Measurements from ENCODE around the gene ANKRD36B.
"Not testable (repeated sequence)": the region's sequence is repeated elsewhere in the genome, so short reads cannot be mapped to it uniquely, and the experiment has no call there.

Gene ANKRD36B

DNA sequence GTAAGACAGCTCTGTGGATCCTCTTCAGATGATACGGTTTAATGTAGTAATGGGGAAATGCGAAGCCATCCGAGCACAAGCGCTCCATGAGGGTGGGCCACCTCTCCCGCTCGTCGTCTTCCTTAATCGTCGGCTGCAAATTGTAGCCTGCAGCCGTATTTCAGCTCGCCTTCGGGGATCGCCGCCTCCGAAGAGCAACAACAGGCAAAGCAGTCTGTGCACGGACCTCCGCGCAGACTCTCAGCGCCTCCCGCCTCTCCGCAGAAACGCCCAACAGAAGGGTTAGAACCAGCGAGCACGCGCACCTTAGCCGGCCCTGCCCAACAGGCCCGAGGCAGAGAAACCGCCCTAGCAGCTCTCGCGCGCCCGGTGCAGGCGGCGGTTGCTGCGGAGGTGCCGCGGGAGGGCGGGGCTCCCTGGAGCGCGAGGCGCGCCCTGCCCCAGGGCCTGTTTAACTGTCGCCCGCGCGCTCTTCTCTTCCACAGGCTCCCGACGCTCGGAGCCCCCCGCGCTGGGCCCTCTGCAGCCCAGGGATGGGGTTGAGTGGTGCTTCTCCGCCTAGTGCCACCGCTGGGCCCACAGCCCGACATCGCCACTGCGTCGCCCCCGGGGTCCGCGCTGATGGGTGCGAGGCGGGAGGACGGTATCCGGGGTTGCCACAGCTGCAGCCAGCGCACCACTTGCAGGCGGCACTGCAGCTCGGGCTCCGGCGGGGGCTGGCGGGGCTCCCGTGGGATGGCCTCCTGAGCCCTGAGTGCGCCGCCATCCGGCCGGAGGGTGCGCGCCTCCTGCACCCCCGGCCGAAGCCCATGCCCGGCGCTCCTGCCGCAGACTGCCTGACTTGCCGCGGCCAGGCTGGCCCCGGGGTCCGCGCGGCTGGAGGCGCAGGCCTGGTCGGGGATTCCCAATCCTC is at the start of gene ANKRD36B:
TSS of gene ANKRD36B (minus strand) at position 280 of the 913 bp plus-strand sequence. CDS start at position 88, 192 bp downstream.
- peak; percentile 32 for DNase-seq (ENCODE audit: low spot score)

DNA sequence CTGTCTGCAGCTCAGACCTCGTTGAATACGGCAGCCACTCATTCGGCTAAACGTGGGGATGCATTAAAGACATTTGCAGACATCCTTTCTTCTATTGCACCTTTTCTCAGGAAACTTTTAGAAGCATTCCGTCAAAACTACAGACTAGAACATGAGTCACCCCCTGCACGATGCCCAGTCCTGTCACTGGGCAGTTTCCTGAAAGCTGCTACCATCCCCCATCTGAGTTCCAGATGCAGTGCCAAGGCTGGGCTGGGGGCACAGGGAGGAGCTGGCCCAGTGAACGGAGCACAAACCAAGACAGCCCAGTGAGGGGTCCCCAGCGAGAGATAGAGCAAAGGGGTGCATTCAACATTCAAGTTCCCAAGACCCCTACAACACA is 36.4 kb upstream of the ANKRD36B start:
- not testable (repeated sequence) for DNase-seq (ENCODE audit: low spot score)

DNA sequence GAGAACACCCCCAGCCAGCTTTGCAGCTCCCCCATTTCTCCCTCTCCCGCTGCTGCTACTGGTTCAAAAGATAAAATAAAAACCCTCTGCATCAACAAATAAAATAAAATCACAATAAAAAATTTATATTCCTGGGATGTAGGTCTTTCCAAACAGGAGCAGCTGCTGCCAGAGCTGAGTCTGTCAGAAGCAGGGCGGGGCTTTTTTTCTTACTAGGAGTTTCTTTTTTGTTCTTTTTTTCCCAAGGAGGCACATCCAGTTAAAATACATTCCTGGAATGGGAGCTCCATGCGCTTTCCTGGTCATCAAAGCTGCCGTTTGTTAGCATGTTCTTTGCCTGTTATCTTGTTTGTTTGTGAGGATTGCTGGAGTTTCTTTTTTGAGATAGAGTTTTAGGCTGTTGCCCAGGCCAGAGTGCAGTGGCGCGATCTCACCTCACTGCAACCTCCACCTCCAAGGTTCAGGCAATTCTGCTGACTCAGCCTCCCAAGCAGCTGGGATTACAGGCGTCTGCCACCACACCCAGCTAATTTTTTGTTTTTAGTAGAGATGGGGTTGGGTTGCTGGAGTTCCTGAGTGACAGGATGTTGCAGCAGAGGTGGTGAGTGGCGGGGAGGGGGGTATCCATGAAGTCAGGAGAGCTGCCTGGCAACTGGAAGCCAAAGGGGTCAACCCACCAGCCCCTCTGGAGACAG is 35.8 kb upstream of the ANKRD36B start:
- not testable (repeated sequence) for DNase-seq (ENCODE audit: low spot score)

DNA sequence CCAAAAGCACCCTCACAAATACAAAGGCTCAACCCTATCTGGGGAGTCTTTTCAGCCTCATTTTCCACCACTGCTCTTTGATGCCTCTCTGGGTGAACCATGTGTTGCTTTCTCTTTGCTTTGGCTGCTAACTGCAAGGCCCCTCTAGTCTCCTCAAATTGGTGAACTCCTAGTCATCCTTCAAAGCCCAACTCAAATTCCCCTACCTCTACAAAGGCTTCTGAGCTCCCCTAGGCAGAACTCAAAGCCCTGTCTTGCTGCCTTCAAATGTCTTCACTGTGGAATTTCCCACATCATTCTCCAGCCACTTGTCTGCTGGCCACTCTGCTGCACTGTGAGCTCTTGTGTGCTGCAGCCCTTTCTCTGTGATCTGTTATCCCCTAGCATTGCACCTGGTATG is 33.3 kb upstream of the ANKRD36B start:
- not testable (repeated sequence) for DNase-seq (ENCODE audit: low spot score)

DNA sequence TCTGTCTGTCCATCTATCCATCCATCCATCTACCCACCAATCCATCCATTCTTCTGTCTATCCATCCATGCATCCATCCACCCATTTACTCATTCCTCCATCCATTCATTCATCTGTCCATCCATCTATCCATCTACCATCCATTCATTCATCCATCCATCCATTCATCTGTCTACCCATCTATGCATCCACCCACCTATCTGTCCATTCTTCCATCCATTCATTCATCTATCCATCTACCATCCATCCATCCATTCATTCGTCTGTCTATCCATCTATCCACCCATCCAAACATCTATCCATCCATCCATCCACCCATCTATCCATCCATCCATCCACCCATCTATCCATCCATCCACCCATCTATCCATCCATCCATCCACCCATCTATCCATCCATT is 30.8 kb upstream of the ANKRD36B start:
- DNase-seq (ENCODE audit: low spot score): not testable (repeated sequence)

DNA sequence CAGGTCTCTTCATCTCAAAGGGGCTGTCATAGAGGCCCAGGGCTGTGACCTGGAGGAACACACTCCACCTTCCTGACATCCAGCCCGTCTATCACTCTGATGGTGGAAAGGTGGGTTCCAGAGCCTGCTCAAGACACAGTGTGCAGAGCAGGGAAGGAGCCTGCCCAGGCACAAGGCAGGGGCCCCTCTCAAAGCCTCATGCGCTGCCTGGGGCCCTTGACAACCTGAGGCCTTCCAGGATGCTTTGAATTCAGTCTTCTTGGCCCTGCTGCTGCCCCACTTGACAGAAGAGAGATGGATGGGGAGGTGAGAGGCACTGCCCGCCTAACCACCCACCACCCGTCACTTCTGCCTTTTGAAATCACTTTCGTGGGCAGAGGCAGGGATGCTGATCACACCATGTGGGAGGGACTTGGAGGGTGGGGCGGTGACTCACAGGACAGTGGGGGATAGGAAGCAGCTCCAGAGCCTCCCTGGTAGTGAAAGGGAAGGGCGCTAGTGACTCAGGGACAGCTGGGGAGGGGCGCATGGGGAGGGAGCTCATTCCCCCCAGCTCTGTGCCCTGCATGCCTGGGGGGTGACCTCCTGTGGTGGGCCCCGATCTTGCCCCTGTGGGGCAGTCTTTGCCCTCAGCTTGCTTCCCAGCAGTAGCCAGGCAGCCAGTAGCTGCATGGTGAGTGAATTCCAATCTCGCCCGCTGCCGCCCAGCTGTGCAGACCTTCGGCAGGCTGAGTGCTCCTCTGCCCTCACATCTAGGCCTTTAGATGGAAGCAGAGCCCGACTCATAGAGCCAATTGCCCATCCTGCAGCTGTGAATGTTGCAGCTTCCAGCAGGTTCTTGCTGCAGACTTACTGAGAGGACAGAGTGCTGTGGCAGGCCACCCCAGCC is 29.5 kb upstream of the ANKRD36B start:
- DNase-seq (ENCODE audit: low spot score): not testable (repeated sequence)

DNA sequence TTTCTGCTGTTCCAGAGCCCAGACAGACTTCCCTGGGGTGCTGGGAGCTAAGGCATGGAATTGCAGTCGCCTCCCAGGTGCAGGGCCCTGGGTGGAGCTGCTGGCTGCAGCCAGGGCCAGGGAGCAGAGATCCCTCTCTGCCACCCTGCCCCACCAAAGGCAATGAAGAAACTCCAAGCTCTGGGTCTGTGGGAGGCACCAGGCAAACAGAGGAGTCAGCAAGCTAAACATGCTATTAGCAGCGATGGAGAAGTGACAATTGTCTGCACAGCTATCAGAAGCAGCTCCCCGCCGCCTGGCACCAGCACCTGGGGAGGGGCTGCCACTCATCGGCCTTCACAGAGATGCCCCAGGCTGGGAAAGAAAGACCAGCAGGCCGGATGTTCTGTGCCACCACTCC is 28.2 kb upstream of the ANKRD36B start:
- no peak for DNase-seq (ENCODE audit: low spot score)

DNA sequence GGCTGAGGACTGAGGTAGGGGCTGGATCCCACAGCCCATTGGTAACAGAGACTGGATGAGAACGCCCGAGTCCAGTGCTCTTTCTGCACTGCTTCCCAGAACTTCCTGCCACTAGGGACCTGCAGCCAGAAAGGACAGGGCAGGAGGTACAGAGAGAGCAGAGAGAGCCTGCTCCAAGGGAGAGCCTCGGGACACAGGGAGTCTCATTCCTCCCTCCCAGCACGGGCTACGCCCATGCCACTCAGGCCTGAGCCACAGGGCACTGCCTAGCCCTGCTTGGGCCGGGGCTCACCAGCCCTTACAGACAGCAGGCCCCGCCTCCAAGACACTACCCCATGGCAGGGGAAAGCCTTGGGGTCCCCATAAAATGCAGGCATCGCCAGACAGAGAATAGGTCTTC is 26.1 kb upstream of the ANKRD36B start:
- DNase-seq (ENCODE audit: low spot score): not testable (repeated sequence)

DNA sequence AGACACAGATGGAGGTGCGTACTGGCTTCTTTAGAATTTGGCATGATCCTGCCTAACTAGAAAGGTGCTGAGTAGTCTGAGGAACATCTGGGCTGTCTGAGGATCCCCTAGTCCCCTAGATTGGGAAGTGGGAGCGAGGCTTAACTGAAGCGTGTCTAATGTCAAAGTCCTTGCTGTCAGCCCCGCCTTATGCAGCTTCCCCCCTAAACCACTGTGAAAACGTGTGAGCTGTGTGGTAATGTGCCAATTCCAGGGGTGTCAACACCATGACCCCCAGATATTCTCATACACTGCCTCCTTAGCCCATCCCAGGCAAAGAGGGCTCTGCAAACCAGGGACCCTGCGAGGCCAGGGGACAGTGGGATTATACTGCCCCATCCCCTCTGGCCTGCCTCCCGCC is 22.2 kb upstream of the ANKRD36B start:
- DNase-seq (ENCODE audit: low spot score): not testable (repeated sequence)

DNA sequence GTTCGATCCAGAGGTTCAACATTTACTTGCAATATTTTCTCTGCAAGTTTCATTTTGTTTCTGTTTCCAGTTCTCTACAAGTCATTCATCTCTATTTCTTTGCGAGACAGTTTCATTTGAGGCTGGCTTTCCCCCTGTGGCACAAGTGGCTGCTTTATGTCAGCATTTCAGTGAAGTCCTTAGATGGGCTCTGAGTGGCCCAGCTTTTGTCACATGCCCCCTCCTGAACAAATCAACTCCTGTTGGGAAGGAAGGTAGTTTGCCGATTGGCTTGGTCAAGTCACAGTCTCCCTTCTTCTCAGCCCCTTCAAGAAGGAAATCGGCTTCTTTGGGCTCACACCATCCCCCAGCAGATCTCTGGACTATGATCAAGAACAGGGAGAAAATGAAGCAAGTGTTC is 19.1 kb upstream of the ANKRD36B start:
- DNase-seq (ENCODE audit: low spot score): peak; percentile 0

DNA sequence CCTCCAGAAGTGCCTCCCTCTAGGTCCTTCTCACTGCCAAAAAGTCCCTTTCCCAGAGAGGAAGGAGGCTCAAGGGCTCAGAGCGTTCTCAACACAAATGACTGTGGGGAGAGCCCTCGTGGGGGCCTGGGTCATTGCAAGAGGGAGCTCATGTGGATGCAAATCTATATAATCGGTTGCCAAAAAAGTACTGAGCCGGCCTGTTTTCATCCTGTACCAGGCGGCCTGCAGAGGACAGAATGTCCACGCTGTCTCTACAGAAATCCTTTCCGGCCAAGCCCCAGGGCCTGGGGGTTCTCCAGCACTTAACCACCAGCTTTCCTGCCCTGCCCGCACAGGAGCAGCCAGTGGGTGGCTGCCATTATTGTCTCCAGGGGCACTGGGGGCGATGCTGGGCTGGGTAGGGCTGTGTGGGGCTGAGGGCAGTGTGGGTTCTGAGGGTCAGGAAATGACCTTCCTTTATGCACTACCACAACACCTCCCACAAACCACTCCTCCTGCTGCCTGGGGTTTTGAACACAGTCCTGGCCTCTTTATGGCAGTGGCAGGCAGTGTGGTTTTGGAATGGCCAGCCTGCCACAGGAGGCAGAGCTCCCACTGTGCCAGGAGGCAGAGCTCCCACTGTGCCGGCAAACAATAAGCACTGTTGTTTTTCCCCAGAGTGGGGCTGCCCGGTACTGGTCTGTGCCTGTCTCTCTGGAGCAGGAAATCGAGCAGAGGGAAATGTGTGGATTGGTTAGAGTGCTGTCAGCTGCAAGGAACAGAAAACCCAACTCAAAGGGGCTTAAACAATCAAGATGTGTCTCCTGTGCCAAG is 16.1 kb upstream of the ANKRD36B start:
- not testable (repeated sequence) for DNase-seq (ENCODE audit: low spot score)

DNA sequence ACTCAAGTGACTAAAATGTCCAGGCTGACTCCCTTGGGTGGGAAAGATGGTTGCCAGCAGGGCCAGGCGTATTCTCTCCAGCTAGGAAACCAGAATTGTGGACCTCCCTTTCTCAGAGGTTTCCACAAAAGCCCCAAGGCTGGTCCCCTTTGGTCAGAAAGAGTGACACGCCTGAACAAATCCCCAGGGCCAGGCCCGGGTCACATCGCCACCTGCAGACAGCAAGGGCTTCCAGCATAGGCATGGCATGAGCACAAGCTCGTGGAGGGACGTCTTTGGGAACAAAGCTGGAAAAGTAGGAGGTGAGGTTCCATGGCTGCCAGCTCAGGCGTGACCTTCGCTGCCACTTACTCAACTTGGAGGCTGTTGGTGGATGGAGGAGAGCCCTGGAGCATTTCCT is 15.4 kb upstream of the ANKRD36B start:
- DNase-seq (ENCODE audit: low spot score): not testable (repeated sequence)

DNA sequence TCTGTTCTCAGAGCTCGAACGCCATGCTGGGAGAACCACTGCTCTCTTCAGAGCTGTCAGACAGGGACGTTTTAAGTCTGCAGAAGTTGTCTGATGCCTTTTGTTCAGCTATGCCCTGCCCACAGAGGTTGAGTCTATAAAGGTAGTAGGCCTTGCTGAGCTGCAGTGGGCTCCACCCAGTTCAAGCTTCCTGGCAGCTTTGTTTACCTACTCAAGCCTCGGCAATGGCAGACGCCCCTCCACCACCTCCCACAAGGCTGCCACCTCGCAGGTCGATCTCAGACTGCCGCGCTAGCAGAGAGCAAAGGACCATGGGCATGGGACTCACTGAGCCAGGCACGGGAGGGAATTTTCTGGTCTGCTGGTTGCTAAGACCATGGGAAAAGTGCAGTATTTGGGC is 11.9 kb upstream of the ANKRD36B start:
- not testable (repeated sequence) for DNase-seq (ENCODE audit: low spot score)

DNA sequence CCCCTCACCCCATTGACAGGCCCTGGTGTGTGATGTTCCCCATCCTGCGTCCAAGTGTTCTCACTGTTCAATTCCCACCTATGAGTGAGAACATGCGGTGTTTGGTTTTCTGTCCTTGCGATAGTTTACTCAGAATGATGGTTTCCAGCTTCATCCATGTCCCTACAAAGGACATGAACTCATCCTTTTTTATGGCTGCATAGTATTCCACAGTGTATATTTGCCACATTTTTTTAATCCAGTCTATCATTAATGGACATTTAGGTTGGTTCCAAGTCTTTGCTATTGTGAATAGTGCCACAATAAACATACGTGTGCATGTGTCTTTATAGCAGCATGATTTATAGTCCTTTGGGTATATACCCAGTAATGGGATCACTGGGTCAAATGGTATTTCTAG is 6.5 kb upstream of the ANKRD36B start:
- not testable (repeated sequence) for DNase-seq (ENCODE audit: low spot score)

DNA sequence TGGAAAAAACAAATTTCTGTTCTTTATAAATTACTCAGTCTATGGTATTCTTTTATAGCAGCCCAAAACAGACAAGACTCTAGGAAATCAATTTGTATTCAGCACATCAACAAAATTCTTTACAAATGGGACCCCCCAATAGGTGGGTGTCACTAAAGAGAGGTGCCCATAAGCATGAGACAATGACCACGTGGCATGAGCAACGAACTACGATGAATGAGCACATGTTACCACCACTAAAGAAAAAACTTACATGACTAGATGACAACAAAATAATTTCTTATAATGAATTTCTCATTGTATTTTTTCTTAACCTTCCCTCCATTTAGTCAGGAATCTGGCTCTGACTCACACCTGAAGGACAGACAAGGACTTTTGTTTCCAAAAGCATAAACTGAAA is 3.8 kb upstream of the ANKRD36B start:
- peak; percentile 0 for DNase-seq (ENCODE audit: low spot score)

DNA sequence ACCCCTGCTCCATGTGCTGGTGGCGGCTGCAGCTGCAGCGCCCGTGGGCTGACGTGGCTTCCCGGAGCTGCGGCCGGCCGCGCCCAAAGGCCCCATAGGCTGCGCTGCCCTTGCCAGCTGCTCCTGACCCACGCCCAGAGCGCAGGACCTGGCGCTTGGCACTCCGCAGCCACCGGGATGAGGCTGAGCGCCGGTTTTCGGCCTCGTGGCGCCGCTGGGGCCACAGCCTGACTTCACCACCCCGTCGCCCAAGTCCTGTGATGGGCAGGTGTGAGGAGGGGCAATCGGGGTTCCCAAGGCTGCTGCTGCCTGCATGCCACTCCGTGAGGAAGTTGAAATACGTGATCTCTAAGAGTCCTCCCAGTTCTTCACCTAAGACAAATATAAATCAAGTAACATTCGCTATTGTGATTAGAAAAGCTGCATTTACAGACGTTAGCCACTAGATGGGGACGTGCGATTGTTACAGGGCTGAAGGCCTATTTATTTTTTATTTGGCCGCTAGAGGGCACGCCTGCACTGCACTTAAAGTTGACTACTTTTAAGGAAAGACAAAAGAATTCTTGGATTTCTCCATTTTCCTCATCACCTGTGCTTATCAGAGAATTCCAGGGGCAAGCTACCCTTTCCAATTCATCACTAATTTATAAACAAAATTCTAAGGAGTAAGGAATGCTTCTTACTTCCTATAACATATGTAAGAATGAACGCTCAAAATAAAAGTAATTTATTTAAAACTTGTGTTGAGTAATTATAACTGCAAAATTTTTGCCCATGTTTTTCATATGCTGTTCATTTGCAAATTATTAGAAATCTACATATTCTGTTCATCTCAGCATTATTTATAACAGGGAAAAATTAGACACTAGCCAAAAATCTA is 1.1 kb upstream of the ANKRD36B start:
- peak; percentile 88 for DNase-seq (ENCODE audit: low spot score)

DNA sequence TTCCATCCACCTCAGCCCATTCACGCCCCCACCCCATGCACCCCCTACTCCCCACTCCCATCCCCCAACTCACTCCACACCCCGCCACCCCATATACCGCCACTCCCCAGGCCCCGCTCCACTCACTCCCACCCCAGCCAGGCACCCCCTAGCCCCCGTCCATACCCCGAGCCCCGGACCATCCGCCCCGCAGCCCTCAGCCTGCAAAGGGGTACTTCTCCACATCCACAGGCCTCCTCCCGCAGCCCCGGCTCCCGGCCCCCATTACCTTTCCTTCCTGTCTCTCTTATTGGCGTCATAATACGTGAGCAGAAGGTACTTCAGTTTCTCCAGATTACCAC is 450 bp downstream of the ANKRD36B start:
- DNase-seq (ENCODE audit: low spot score): not testable (repeated sequence)

DNA sequence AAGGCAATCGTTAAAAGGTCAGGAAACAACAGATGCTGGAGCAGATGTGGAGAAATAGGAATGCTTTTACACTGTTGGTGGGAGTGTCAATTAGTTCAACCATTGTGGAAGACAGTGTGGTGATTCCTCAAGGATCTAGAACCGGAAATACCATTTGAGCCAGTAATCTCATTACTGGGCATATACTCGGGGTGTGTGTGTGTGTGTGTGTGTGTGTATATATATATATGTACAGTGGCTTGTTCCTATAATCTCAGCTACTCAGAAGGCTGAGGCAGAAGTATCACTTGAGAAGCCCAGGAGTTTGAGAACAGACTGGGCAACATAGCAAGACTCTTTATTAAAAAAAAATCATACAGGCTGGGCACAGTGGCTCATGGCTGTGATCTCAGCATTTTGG is 24.0 kb downstream of the ANKRD36B start:
- DNase-seq (ENCODE audit: low spot score): not testable (repeated sequence)

DNA sequence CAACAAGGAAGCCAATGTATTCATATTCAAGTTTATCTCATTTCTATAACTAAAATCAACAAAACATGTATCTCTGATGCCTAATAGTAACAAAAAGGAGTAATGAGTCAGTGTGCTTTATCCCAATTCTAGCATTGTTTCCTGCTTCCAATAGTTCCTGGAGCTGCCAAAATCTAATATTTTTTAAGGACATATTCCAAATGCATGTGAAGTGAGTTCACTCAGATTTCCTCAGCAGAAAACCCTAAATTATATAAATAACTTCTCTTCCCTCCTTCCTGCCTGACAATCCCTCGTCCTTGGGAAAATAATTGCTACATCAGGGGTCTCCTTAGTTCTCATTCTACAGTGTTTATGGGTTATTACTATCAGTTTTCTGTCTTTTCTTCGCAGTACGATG is 37.3 kb downstream of the ANKRD36B start:
- peak; percentile 2 for DNase-seq (ENCODE audit: low spot score)

DNA sequence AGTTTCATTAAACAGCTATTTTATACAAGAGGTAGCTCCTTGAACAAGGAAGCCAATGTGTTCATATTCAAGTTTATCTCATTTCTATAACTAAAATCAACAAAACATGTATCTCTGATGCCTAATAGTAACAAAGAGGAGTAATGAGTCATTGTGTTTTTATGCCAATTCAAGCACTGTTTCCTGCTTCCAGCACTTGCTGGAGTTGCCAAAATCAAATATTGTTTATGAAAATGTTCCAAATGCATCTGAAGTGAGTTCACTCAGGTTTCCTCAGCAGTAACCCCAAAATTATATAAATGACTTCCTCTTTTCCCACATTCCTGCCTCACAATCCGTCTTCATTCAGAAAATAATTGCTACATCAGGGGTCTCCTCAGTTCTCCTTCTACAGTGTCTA is 39.2 kb downstream of the ANKRD36B start:
- DNase-seq (ENCODE audit: low spot score): peak; percentile 0
